CD4-positive, alpha-beta T cell treated with Interleukin-15 for 1 hour (primary cell): ENCODE measurements around the gene PACS2.

Source experiments
- DNase-seq: peaks from one replicate; pipeline ENCODE4 v3.0.0-alpha.2; 2020

PACS2 gene

DNA sequence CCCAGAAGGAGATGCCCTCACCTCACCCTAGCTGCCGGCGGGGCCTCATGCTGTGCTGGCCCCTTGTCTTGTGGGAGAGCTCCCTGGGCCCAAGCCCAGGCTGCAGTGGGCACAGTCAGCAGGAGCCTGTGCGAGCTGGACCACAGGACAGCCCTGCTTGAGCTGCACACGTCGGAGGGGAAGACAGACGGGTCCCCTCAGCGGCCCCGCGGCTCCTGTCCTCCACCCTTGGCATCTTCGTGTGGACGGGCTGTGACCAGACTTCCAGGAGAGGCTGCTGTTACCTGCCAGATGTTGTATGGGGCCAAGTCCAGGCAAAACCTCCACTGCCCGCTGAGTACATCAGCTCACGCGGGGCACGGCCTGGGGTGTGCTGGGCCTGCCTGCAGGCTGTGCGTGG, 74.4 kb downstream of the PACS2 start:
- DNase-seq: no peak

DNA sequence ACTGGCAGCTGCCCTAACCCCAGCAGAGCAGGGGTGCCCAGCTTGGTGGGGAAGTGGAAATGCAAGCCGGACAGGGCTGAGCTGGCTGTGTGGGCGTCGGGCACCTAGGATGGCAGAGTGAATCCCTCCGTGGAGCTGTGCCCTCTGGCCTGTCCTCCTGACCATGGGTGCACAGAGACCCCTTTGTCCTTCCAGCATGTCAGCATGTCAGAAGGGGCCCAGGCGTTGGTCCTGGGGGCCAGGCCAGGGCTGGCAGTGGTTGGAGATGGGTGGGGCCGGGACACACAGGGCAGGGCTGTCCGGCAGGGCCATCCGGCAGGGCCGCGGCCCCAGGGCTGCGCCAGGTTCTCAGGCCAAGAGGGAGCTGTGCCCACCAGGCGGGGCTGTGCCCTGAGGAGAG, 75.0 kb downstream of the PACS2 start:
- DNase-seq: no peak

DNA sequence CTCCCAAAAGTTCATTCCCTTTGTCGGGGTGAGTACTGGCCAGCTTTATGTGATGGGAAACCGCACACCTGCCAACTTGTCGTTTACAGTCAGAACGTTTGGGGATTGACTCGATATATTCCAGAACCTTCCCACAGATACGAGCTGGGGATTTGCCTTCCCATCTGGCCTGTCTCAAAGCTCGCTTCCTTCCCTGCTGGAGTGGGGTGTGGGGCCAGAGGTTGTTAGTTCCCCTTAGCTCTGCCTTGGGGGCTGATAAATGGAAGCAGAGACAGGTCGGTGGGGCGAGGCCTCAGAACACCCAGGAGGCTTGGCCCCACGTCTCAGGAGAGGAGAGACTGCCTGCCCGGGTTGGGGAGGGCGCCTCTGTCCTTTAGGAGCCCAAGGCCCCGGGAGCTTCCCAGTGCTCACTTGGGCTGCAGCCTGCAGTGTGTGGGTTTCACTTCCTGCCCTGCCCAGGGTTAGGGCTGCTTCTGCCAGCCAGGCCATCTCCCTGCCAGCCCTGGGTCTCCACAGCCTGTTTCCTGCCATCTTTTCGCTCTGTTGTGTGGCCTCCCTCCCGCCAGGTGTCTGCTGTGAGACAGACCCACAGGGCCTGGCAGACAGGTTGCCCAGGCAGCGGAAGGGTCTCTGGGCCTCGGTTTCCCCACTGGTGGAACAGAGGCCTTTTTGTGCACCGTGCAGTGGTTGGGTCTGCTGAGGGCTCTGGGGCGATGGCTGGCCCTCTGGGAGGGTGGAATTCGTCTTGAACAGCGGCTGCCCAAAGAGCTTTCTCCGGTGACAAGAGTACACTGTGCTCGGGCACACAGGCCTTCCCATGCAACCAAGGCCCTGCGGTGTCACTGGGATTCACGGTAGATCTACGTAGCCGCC, 75.7 kb downstream of the PACS2 start:
- no peak for DNase-seq

DNA sequence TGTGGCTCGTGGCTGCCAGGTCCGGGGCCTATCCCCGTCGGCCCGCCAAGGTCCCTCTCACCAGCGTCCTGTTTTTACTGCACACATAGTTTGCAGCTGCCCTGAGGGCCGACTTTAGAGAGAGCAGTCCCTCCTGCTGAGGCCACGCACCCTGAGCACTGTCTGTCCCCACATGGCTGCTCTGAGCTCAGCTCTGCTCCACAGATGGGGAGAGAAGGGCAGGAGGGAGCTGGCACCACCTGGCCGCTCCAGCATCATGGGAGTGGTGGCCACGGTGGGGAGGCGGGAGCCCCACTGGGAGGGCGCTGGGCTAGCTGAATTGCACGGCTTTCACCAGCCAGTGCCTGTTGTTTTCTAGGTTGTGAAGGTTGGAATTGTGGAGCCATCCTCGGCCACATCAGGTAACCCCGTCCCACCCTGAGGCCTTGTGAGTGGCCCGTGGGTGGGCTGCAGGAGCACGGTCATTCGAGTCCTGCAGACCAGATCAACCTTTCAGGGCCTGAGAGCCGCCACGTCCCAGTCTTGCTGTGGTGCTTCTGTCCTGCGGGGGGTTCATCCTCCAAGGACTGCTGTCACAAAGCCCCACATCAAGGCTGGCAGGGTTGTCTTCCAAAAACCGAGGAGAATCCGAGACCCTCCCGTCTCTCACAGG, 76.4 kb downstream of the PACS2 start:
- no peak for DNase-seq

DNA sequence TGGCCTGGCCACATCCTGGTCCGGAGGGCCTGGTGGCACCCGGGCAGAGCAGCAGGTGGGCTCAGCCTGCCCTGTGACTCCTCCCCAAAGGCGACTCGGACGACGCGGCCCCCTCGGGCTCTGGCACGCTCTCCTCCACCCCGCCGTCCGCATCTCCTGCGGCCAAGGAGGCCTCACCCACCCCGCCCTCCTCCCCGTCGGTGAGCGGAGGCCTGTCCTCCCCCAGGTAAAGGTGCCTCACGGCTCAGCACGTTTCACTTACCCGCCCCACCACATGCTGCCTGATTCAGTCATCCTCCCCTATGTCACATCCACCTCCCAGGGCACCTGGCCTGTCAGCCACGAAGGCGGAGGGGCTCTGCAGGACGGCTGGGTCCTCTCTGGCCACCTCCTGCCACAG, 77.0 kb downstream of the PACS2 start:
- DNase-seq: no peak

DNA sequence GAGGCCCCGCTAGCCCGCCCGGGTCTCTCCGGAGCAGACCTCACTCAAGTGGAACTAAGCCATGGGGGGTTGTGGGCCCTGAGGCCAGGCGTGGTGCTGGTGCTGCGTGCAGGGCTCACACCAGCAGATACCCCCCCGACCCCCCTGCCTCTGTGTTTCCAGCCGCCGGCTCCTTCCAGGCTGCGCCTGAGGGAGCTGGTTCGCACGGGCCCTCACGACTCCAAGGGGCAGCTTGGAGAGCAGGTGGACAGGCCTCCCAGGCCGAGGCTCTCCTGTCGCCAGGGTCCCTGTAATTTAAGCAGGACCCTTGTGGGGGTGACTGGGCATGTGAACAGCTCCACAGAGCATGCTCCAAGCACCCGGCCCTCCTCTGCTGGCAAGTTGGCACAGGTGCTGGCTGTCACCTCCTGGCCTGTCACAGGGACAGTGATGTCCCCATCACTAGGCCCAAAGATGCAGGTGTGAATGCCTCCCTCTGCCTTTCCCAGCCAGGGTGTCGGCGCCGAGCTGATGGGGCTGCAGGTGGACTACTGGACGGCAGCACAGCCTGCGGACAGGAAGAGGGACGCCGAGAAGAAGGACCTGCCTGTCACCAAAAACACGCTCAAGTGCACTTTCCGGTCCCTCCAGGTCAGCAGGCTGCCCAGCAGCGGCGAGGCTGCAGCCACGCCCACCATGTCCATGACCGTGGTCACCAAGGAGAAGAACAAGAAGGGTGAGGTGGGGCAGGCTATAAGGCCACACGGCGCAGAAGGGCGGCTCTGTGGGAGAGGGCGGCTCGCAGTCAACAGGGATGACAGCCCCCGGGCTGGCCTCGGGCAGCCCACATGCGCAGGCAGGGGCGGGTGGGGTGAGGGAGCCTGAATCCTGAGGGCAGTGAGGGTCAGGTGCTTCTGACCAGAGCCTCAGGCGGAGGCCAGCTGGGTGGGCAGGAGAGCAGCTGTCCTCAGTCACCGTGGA, 77.9 kb downstream of the PACS2 start:
- no peak for DNase-seq

DNA sequence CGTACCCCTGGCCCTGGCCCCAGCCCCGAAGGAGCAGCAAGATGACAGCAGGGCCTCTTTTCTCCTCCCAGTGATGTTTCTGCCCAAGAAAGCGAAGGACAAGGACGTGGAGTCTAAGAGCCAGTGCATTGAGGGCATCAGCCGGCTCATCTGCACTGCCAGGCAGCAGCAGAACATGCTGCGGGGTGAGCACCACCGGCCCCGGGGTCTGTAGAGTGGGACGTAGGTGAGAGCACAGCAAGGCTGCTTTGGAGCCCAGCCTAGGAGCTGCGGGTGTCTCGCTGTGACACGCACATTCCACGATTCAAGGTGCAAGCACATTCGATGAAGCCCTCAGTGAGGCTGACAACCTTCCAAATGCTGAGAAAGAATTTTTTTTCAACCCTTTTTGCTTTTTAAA, 78.6 kb downstream of the PACS2 start:
- no peak for DNase-seq

DNA sequence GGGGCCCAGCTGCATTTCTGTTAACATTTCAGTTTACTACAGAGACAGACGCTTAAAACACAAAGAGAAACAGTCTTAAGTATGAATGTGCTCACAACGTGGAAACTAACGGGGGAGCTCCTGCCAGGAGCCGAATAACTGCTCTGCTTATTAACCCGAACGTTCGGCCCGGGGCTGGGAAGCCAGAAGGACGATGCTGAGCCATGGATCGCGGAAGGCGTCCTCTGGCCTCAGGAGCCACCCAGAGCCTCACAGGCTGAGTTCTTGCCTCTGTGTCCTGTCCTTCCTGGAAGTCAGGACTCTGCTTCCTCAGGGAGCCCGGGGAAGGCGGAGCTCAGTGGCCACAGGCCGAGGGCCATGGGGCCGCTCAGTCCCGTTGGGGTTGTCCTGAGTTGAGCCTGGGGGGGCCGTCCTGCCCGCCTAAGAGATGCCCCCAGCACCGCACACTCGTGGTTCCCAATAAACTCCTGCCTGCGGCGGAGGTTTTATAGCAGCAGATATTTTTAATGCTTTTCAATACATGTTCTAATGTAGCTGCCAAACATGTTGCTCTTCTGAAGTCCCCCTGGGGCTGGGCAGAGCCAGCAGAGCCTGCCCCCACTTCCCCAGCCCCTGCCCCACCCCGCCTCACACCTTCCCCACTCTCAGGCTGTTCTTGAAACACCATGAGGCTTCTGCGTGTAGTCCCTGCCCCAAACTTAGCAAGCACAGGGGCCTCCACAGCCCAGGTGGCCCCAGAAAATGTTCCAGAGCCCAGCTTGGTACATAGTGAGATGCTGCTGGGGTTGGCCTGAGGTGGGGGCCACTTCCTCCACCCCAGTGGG, 80.4 kb downstream of the PACS2 start:
- DNase-seq: no peak

DNA sequence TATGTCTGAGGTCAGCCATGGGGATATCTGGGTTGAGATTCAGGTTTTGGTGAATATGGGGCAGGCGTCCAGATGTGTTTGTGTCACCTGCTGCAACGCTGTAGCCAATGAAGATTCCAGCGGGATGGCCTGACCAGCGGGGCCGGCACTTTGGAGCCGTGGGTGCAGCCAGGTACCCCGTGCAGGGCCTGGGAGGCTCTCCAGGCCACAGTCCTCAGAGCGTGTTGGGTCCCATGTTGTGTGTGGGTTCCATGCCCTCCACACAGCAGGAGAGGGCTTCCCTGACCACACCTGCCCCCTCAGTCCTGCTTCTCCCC, 80.9 kb downstream of the PACS2 start:
- DNase-seq: no peak

DNA sequence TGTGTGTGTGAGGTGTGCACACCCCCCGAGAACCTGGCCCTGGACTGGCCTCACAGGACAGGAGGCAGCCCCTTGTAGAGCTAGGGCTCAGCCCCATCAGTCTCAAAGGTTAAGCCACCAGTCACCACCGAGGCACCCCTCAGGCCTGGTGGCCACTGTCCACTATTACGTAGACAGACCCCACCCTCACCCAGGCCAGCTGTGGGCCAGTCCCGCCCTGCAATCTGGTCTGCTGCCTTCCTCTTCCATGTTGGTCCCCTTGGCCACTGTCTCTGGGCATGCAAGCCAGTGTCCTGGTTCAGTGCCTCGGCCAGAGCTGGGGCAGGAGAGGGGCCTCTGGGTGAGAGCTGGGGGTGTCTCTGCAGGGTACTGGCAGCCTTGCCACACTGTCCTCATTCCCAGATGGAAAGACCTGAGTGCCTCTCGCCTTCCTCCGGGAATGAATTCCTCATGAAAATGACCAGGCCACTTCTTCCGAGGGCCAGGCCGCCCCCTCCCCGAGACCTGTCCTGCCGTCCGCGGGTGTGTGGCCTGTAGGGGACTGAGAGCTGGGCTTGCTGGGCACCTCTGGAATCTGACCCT, 82.9 kb downstream of the PACS2 start:
- DNase-seq: no peak

DNA sequence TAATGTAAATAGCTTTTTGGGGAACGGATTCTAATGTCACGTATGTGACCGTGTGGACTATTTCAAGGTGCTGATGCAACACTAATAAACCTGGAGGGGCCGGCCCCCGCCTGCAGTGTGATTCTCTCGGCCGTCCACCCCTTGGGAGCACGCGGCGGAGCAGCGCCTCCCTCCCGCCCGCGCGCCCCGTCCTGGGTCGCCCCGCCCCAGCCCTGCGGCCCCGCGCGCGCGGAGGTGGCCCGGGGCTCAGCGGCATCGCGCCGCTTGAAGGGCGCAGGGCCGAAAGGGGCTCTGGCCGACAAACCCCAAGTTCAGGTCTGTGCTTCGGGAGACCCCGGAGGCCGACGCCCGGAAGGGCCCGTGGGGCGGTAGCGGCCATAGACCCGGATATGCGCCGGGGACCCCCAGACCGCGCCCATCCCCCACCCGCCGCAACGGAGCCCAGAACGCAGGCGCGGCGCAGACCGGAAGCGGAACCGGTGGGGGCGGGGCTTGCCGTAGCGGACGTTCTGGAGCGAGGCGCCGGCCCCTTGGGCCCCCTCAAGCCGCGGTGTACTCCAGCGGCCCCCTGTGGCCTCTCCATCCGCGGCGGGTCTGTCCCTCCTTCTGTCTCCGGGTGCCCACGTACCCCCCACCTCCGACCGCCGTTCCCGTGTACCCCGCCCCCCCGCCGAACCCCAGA, 83.6 kb downstream of the PACS2 start, which contains the start of gene TEX22:
TSS of gene TEX22 (plus strand) at position 495 of the 682 bp plus-strand sequence. CDS start 803 bp downstream, outside the sequence.
- peak; percentile 86 for DNase-seq

DNA sequence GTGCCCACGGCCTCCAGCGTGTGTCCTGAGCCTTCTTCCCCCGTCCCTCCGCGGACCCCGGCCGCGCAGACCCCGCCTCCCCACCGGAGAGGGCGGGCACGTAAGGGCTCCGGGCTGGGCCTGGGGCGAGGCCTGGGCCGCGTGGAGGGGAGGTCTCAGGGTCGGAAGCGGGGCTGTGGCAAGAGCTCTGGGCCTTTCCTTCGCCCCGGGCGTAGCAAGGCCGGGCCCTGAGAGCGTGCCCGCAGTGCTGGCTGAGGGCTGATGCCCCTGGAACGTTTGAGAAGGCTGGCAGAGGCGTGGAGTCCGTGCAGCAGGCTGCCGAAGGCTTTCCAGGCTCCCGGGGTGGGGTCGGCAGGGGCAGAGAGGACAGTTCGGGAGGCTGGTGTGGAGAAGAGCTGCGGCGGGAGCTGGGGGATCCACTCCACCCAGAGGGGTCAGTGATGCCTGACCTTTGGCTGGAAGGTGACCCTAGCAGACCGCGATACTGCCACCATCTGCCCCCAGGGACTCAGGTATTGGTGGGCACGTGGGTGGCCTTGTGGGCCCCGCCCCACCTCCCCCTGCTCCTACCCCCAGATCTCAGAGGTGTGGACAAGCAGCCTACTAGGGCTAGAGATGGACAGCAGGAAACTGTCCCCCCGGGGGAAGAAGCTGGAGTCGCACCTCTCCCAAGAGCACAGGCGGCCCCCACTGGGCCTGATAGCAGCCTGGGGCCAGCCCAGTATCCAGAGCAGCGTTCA, 84.3 kb downstream of the PACS2 start:
- DNase-seq: no peak

DNA sequence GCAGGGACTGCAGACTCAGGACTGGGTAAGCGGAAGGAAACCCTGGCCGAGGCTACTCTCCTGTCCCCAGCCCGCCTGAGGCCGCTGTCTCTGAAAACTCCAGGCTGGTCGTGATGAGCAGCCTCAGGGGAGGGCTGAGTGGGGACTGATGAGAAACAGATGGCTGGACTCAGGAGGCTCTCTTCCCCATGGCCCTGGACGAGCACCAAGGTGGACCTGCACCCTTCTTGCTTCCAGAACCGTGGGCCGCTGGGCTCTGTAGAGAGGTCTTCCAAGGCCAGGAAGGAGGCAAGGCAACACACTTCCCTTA, 84.9 kb downstream of the PACS2 start:
- no peak for DNase-seq

DNA sequence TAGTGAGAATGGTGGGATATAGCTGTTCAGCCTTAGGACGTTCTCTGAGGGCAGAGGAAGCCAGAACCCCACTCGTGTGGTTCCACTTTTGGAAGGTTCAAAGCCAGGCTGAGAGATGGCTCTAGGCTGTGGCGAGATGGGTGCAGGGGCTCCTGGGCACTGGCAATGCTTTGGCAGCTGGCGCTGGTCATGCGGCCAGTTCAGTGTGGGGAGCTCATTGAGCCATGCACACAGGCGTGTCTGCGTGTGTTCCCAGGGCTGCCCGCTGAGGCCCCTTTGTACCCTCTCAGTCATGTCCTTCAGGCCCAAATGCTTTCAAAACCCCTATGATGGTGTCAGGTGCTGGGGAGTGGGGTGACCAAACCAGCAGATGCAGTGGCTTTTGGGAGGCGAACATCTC, 85.5 kb downstream of the PACS2 start:
- no peak for DNase-seq

DNA sequence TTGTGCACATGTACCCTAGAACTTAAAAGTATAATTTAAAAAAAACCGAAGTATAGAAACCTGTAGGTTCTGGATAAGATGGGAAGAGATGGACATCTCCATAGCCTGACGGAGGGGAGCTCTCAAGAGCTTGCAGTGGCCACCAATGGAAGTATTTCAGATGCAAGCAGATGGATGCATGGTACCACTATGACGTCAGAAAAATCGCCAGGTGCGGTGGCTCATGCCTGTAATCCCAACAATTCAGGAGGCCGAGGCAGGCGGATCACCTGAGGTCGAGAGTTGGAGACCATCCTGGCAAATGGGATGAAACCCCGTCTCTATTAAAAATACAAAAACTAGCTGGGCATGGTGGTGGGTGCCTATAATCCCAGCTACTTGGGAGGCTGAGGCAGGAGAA, 87.2 kb downstream of the PACS2 start:
- no peak for DNase-seq

DNA sequence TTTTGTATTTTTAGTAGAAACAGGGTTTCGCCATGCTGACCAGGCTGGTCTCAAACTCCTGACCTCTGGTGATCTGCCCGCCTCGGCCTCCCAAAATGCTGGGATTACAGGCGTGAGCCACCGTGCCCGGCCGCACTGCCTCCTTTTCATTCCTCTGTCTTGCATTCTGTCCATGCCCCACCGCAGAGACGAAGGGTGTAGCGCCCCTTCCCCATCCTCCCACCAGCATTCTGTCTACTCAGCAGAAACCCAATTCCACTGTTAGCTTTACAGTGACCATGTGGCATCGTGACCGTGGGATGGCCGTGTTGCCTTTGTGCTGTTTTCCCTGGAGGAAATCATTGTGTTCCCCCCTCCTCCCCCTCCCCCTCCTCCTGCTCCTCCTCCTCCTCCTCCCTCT, 94.0 kb downstream of the PACS2 start:
- DNase-seq: no peak

DNA sequence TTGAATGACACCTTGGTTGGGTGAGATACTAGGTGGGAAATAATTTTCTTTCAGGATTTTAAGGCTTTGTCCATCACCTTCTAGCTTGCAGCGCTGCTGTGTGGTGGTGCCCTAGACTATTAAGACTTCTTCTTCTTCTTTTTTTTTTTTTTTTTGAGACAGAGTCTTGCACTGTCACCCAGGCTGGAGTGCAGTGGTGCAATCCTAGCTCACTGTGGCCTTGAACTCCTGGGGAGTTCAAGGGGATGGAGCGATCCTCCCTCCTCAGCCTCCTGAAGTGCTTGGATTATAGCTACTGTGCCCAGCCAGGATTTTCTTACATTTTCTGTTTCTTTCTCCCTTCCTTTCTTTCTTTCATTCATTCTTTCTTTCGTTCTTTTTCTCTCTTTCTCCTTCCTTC, 94.8 kb downstream of the PACS2 start:
- DNase-seq: no peak

DNA sequence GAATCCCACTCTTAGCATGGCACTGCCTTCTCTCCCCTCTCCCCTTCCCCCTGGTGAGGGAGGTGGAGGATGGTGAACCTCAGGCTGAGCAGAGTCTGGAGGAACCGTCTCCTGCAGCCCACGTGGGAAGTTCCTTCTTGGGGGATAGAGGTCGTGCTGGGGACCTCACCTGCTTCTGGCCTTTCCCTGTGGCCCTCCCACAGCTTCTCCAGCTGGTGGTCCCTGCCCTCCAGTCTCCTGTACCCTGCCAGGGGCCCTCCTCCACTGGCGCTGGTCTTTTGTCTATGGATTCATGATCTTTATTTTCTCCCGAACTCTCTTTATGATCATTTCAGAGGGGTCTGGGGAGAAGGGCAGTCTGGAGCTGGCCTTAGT, 96.1 kb downstream of the PACS2 start:
- DNase-seq: no peak

DNA sequence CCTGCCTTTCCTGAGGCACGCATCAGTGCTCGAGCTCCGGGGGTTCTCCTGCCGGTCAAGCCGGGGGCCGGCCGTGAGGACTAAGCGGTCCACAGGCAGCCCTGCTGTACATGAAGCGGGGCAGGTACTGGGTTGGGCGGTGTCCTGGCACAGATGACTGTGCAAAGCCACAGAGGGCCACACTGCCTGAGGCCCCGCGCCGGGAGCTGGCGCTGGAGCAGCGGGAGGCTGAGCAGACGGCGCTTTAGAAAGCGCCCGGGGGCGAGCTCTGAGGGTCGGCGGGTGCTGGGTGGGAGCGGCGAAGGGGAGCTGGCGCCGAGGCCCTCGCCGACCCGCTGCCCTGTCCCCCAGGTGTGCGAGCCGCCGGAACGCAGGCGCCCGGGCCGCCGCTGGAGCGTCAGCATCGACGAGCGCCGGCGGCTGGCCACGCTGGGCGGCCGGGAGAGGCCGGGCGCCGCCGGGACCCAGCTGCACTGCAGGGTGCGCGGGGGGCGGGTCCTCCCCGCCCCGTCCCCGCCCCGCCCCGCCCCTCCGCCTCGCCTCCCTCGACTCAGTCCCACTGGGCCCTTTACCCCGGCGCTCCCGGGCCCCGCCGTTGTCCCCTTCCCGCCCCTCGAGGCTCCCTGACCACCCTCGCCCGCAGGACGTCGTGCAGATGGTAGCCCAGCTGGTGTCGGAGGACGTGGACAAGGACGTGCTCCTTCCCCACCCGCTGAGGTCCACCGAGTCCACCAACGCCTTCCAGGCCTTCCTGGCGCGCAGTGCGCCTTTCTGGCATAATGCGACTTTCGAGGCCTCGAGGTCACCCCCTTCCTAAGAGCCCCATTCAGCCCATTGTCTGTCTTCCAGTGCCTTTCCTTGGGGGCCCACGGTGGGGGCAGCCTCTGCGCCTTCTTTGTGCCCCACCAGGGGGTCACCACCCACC, 96.7 kb downstream of the PACS2 start:
- no peak for DNase-seq
